HepG2 (cell line): ENCODE data around the gene SSNA1. TPM values are rescaled to one million over a fixed set of nuclear protein-coding genes. Genes with fewer than 3 reads are reported as not detected.
A peak's percentile ranks its signal among the peaks of the same experiment; 100 is the strongest.

ENCODE experiments used
- EED ChIP-seq: sonication (generic); formaldehyde crosslinking; IDR thresholded peaks from 2 replicates; pipeline ENCODE4 v1.5.0; 2020; ENCODE audit warnings: mild to moderate bottlenecking, missing genetic modification reagents
- NCOA5 ChIP-seq: sonication (generic); formaldehyde crosslinking; IDR thresholded peaks from 2 replicates; pipeline ENCODE4 v1.4.0; 2020; ENCODE audit warnings: missing genetic modification reagents
- PHF21A ChIP-seq: sonication (generic); formaldehyde crosslinking; IDR thresholded peaks from 2 replicates; pipeline ENCODE4 v1.5.0; 2020; ENCODE audit warnings: mild to moderate bottlenecking, missing genetic modification reagents
- U2AF1 ChIP-seq: fragments of 200-400 bp; formaldehyde crosslinking; optimal IDR thresholded peaks from 2 replicates; pipeline ENCODE3; 2017; ENCODE audit warnings: mild to moderate bottlenecking, low read depth, low read length
- U2AF2 ChIP-seq: fragments of 200-400 bp; formaldehyde crosslinking; IDR thresholded peaks from 2 replicates; pipeline ENCODE4 v1.6.1; 2017; ENCODE audit warnings: low read depth, mild to moderate bottlenecking, low read length
- YEATS4 ChIP-seq: sonication (generic); formaldehyde crosslinking; IDR thresholded peaks from 2 replicates; pipeline ENCODE4 v1.4.0; 2020; ENCODE audit warnings: missing genetic modification reagents, borderline replicate concordance
- ZNF253 ChIP-seq: sonication (generic); formaldehyde crosslinking; IDR thresholded peaks from 2 replicates; pipeline ENCODE4 v1.8.0; 2022; ENCODE audit warnings: mild to moderate bottlenecking, missing genetic modification reagents, borderline replicate concordance
- ZNF562 ChIP-seq: sonication (generic); formaldehyde crosslinking; IDR thresholded peaks from 2 replicates; pipeline ENCODE4 v1.8.0; 2022; ENCODE audit warnings: missing genetic modification reagents, borderline replicate concordance
- ZNF780A ChIP-seq: sonication (generic); formaldehyde crosslinking; IDR thresholded peaks from 2 replicates; pipeline ENCODE4 v1.8.0; 2022; ENCODE audit warnings: mild to moderate bottlenecking, missing genetic modification reagents, moderate library complexity
- ZSCAN21 ChIP-seq: sonication (generic); formaldehyde crosslinking; IDR thresholded peaks from 2 replicates; pipeline ENCODE4 v1.8.0; 2022; ENCODE audit warnings: mild to moderate bottlenecking, missing genetic modification reagents, moderate library complexity, borderline replicate concordance
- ZSCAN22 ChIP-seq: sonication (generic); formaldehyde crosslinking; IDR thresholded peaks from 2 replicates; pipeline ENCODE4 v1.4.0; 2020; ENCODE audit warnings: mild to moderate bottlenecking, missing genetic modification reagents
- polyA plus RNA-seq, 8 experiments: library from polyadenylated mRNA; depleted of rRNA in 3 of 8; stranded (reverse) in 7 of 8; unstranded in 1 of 8; fragments of >200 nt; fragmentation: Illumina TruSeq in 4 of 8; extraction: Trizol in 4 of 8; gene quantifications; 2 replicates each; pipeline versions ENCODE4 v1.2.1 to v1.2.3, GENCODE V29; 2011 to 2016; ENCODE audit warnings: low read depth in 4 of 8, missing spikeins in 1 of 8, mixed read lengths in 1 of 8; ENCODE audit not compliant: insufficient read depth in 1 of 8
- total RNA-seq, 5 experiments: library from RNA; depleted of rRNA; stranded (reverse); fragments of >200 nt; fragmentation: Illumina TruSeq; extraction: Trizol; gene quantifications; 2 replicates each; pipeline ENCODE4 v1.2.3, GENCODE V29; 2016; ENCODE audit warnings: low read depth in 1 of 5
- TF ChIP-seq, protein P1 (sequence below), 2 experiments: fragments of 450-650 bp in 1 of 2; sonication (generic) in 1 of 2; formaldehyde crosslinking in 1 of 2; IDR thresholded peaks; 2 replicates each; pipeline versions ENCODE4 v1.6.1 to v1.8.0; 2016 to 2022; ENCODE audit warnings: antibody characterized with exemption in 1 of 2, mild to moderate bottlenecking in 1 of 2, missing genetic modification reagents in 1 of 2
- TF ChIP-seq, protein P2 (sequence below): sonication (generic); formaldehyde crosslinking; IDR thresholded peaks from 2 replicates; pipeline ENCODE4 v1.5.1; 2020; ENCODE audit warnings: mild to moderate bottlenecking, missing genetic modification reagents, moderate library complexity
- TF ChIP-seq, protein P3 (sequence below): sonication (generic); formaldehyde crosslinking; IDR thresholded peaks from 2 replicates; pipeline ENCODE4 v1.4.0; 2020; ENCODE audit warnings: mild to moderate bottlenecking, missing genetic modification reagents
- TF ChIP-seq, protein P4 (sequence below): sonication (generic); formaldehyde crosslinking; IDR thresholded peaks from 2 replicates; pipeline ENCODE4 v1.4.0; 2020; ENCODE audit warnings: missing genetic modification reagents

SSNA1 gene
- total and polyA plus RNA-seq, 2 of the 13 experiments (the other 11 are each of a cell fraction or from before 2014, with no cell fraction given), result 35.9 to 49.4 TPM

DNA sequence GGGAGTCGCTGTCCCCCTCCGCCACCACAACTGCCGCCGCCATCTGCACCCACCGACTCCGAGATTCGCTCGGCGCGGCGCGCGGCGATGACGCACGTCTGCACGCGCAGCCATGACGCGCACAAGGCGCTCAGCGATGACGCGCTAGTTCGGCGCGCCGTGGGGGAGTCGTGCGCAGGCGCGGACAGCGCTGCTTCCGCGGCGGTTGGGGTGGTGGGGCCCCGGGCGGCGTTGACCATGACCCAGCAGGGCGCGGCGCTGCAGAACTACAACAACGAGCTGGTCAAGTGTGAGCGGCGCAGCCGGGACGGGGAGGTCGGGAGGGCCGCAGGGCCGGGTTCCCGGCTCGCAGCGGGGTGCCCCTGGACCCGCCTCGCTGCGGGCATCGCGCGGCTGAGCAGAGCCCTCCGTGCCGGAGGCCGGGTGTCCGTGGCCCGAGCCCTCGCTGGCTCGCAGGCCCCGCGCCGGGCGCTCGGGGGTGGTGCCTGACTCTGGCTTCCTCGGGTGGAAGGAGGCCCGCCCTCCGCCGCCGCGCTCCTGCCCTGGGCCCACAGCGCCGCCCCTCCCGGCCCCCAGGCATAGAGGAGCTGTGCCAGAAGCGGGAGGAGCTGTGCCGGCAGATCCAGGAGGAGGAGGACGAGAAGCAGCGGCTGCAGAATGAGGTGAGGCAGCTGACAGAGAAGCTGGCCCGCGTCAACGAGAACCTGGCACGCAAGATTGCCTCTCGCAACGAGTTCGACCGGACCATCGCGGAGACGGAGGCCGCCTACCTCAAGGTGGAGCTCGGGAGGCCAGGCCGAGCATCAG is at the start of gene SSNA1, which contains the start of gene ANAPC2 (continued):
- TF ChIP-seq, protein P1, sequence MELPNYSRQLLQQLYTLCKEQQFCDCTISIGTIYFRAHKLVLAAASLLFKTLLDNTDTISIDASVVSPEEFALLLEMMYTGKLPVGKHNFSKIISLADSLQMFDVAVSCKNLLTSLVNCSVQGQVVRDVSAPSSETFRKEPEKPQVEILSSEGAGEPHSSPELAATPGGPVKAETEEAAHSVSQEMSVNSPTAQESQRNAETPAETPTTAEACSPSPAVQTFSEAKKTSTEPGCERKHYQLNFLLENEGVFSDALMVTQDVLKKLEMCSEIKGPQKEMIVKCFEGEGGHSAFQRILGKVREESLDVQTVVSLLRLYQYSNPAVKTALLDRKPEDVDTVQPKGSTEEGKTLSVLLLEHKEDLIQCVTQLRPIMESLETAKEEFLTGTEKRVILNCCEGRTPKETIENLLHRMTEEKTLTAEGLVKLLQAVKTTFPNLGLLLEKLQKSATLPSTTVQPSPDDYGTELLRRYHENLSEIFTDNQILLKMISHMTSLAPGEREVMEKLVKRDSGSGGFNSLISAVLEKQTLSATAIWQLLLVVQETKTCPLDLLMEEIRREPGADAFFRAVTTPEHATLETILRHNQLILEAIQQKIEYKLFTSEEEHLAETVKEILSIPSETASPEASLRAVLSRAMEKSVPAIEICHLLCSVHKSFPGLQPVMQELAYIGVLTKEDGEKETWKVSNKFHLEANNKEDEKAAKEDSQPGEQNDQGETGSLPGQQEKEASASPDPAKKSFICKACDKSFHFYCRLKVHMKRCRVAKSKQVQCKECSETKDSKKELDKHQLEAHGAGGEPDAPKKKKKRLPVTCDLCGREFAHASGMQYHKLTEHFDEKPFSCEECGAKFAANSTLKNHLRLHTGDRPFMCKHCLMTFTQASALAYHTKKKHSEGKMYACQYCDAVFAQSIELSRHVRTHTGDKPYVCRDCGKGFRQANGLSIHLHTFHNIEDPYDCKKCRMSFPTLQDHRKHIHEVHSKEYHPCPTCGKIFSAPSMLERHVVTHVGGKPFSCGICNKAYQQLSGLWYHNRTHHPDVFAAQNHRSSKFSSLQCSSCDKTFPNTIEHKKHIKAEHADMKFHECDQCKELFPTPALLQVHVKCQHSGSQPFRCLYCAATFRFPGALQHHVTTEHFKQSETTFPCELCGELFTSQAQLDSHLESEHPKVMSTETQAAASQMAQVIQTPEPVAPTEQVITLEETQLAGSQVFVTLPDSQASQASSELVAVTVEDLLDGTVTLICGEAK (IDR thresholded peaks at IDR 0.05), result no peak
- TF ChIP-seq, protein P1 (CRISPR knock-in tag; IDR thresholded peaks at IDR 0.05), result peak; percentile 63
- TF ChIP-seq, protein P2, sequence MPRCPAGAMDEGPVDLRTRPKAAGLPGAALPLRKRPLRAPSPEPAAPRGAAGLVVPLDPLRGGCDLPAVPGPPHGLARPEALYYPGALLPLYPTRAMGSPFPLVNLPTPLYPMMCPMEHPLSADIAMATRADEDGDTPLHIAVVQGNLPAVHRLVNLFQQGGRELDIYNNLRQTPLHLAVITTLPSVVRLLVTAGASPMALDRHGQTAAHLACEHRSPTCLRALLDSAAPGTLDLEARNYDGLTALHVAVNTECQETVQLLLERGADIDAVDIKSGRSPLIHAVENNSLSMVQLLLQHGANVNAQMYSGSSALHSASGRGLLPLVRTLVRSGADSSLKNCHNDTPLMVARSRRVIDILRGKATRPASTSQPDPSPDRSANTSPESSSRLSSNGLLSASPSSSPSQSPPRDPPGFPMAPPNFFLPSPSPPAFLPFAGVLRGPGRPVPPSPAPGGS (CRISPR knock-in tag), result peak; percentile 58
- TF ChIP-seq, protein P3, sequence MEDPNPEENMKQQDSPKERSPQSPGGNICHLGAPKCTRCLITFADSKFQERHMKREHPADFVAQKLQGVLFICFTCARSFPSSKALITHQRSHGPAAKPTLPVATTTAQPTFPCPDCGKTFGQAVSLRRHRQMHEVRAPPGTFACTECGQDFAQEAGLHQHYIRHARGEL (CRISPR knock-in tag), result peak; percentile 69; the same call in 1 of the 2 replicates
- TF ChIP-seq YEATS4 (peak; percentile 94), ZSCAN21 (CRISPR knock-in tag) (peak; percentile 59; the same call in 1 of the 2 replicates), NCOA5 (CRISPR knock-in tag) (no peak), EED (CRISPR knock-in tag) (no peak), PHF21A (CRISPR knock-in tag) (peak; percentile 53), ZNF780A (CRISPR knock-in tag) (0 out of 2 replicates have a peak, but pooled peaks have one; percentile 39), ZSCAN22 (CRISPR knock-in tag) (peak; percentile 49; the same call in 1 of the 2 replicates), U2AF1 (no peak), ZNF562 (CRISPR knock-in tag) (no peak), U2AF2 (no peak), ZNF253 (CRISPR knock-in tag) (no peak)
- TF ChIP-seq, protein P4, sequence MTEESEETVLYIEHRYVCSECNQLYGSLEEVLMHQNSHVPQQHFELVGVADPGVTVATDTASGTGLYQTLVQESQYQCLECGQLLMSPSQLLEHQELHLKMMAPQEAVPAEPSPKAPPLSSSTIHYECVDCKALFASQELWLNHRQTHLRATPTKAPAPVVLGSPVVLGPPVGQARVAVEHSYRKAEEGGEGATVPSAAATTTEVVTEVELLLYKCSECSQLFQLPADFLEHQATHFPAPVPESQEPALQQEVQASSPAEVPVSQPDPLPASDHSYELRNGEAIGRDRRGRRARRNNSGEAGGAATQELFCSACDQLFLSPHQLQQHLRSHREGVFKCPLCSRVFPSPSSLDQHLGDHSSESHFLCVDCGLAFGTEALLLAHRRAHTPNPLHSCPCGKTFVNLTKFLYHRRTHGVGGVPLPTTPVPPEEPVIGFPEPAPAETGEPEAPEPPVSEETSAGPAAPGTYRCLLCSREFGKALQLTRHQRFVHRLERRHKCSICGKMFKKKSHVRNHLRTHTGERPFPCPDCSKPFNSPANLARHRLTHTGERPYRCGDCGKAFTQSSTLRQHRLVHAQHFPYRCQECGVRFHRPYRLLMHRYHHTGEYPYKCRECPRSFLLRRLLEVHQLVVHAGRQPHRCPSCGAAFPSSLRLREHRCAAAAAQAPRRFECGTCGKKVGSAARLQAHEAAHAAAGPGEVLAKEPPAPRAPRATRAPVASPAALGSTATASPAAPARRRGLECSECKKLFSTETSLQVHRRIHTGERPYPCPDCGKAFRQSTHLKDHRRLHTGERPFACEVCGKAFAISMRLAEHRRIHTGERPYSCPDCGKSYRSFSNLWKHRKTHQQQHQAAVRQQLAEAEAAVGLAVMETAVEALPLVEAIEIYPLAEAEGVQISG, result peak; percentile 95
